ENCODE data around the gene SMIM34.
A peak's percentile ranks its signal among the peaks of the same experiment; 100 is the strongest.

SMIM34 gene

DNA sequence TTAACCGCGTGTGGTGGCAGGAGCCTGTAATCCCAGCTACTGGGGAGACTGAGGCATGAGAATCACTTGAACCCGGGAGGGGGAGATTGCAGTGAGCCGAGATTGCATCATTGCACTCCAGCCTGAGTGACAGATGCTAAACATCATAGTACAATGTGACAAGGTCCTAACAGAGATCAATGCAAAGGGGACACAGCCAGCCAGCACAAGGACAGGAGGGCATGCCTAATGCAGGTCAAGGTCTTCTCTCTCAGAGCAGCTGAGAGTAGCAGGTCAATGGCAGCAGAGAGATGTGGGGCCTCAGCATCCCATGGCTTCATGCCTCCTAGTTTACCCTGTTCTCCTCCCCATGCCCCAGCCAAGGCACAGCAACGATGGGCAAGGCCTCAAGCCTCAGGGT lies 51.4 kb downstream of the SMIM34 start:
- DNase-seq (ENCODE audit: low spot score) = no peak

DNA sequence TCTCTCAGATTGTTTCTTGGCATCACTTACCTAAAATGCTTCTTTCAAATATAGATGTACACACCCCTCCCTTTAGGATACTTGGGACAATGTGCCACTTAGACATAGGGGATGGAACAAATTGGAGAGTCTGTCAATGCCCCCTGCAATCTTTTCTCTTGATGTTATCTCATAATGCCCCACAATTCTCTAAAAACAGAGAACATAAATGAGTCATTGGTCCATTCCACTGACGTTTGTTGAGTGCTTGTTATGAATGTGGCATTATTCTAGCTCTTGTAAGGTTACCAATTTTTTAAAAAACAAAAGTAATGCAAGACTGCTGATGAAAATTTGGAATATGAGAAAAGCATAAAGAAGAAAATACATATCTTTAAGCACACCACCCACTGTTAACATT lies 54.0 kb downstream of the SMIM34 start:
- peak; percentile 4 for DNase-seq (ENCODE audit: low spot score)
